DND-41 (cell line): ENCODE measurements around the gene MORF4L1.
"Not testable (repeated sequence)": the region's sequence is repeated elsewhere in the genome, so short reads cannot be mapped to it uniquely, and the experiment has no call there.

Source experiments
- CTCF ChIP-seq: IDR thresholded peaks from 2 replicates; pipeline ENCODE4 v1.5.1; 2012; ENCODE audit warnings: borderline replicate concordance, low read length, moderate library complexity, mild to moderate bottlenecking; ENCODE audit not compliant: poor library complexity, severe bottlenecking; ENCODE audit errors: extremely low read depth
- EZH2 ChIP-seq: IDR thresholded peaks from 3 replicates; pipeline ENCODE4 v1.6.1; 2012; ENCODE audit warnings: borderline replicate concordance, low read depth, mild to moderate bottlenecking, moderate library complexity, low read length, inconsistent platforms; ENCODE audit not compliant: severe bottlenecking

GRCh38 chr15:78839151-78839550, 33.5 kb upstream of the MORF4L1 start:
- TF ChIP-seq CTCF, EZH2: not testable (repeated sequence)
